A549 treated with Hydrocortisone at 1 μM for 4 hours (cell line): ENCODE results near the gene IL19. TPM values are rescaled to one million over a fixed set of nuclear protein-coding genes. Genes with fewer than 3 reads are reported as not detected.

Experiments
- total RNA-seq: library from RNA; stranded (reverse); fragments of 200-300 nt; extraction: Qiagen RNA extraction; gene quantifications from 5 replicates; pipeline ENCODE4 v1.2.3, GENCODE V29; 2022

The IL19 gene
- not detected in 5 replicates for total RNA-seq

GRCh38 chr1:206770531-206771337 is at the start of gene IL19:
Gene IL19 (plus strand): TSS chr1:206770773. CDS start chr1:206836663, 65,890 bp downstream.

GRCh38 chr1:206772243-206772937 is 1.8 kb downstream of the IL19 start, which contains the start of gene IL10:
Gene IL10 (minus strand): TSS chr1:206772494. CDS start chr1:206772435, 59 bp downstream.

GRCh38 chr1:206864939-206865671 is 94.5 kb downstream of the IL19 start, which contains the start of gene IL20:
Gene IL20 (plus strand): TSS chr1:206865623. CDS start chr1:206865853, 230 bp downstream.

Other genes with a start within 250 kb of the IL19 start
- 32.8 to 35.8 TPM (median 35.3 TPM) in 5 replicates for gene EIF2D, start 158.3 kb upstream of the IL19 start, total RNA-seq
- 8.4 to 11.7 TPM (median 9.7 TPM) in 5 replicates for gene DYRK3, start 135.2 kb upstream of the IL19 start, total RNA-seq
- 78.9 to 90.6 TPM (median 89.4 TPM) in 5 replicates for gene MAPKAPK2, start 85.9 kb upstream of the IL19 start, total RNA-seq
- not detected in 5 replicates for gene IL10, start 1.7 kb downstream of the IL19 start, total RNA-seq
- not detected in 5 replicates for gene IL20, start 94.8 kb downstream of the IL19 start, total RNA-seq
- 0.25 to 0.61 TPM (median 0.54 TPM) in 5 replicates for gene IL24, start 126.7 kb downstream of the IL19 start, total RNA-seq
- gene FCMR, start 151.2 kb downstream of the IL19 start, total RNA-seq = 3.4 to 7.7 TPM (median 5.1 TPM) in 5 replicates
- 0.01 to 0.05 TPM (median 0.03 TPM) in 3 of 5 replicates, not detected in the others for gene PIGR, start 175.7 kb downstream of the IL19 start, total RNA-seq
- 0.08 TPM in 1 of 5 replicates, not detected in the others for gene FCAMR, start 199.7 kb downstream of the IL19 start, total RNA-seq